ENCODE measurements around the gene LRP2BP. TPM values are rescaled to one million over a fixed set of nuclear protein-coding genes. Genes with fewer than 3 reads are reported as not detected.

LRP2BP gene
- total RNA-seq, 3 donors from 2014 or later (not counting 1 experiment from before 2014, with no cell fraction given), result 1.7 to 2.4 (median 2.2) TPM

DNA sequence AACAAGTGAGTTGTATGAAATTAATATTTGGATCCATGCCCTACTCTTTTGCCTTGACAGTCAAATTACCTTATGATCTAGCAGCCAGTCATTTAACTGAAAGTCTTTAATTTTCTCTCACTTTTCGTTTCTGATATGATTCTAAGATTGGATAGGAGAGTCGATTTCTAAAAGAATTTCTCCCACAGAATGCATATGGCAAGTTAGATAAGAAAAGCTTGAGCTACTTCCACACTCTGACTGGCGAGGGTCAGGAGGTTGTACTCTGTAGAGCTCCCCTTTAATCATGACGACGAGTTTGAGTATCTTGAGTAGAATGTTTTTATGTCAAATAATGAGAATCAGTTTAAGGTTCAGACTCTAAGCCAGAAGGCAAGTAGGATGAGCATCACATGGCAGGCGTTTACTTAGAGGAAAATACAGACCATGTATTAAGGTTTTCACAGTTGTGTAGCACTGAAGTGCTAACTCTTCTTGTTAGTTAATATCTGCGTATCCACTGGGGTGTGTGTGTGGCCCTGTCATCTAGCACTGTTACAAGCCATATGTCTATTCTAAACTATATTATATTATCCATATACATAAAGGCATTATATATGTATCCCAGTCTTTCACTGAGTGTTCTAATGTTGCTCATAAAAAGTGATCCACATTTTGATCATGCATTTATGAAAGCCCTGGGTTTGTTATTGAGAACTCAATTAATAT lies 37.8 kb downstream of the LRP2BP start:
- H3K36me3 ChIP-seq (ENCODE audit: control insufficient read depth, insufficient read depth, low read length), result peaks cover 4% of the 10 kb centered on the region
- no peaks in the 10 kb centered on the region for H3K9me3 ChIP-seq (ENCODE audit: control insufficient read depth, insufficient read depth, low read length)
- H3K4me3 ChIP-seq (ENCODE audit: low read length), result no peak overlapping the region
- no peak overlapping the region for H3K27ac ChIP-seq (ENCODE audit: low read length)
- H3K4me3 Mint-ChIP-seq, result no peak overlapping the region
- TF ChIP-seq, protein P1, sequence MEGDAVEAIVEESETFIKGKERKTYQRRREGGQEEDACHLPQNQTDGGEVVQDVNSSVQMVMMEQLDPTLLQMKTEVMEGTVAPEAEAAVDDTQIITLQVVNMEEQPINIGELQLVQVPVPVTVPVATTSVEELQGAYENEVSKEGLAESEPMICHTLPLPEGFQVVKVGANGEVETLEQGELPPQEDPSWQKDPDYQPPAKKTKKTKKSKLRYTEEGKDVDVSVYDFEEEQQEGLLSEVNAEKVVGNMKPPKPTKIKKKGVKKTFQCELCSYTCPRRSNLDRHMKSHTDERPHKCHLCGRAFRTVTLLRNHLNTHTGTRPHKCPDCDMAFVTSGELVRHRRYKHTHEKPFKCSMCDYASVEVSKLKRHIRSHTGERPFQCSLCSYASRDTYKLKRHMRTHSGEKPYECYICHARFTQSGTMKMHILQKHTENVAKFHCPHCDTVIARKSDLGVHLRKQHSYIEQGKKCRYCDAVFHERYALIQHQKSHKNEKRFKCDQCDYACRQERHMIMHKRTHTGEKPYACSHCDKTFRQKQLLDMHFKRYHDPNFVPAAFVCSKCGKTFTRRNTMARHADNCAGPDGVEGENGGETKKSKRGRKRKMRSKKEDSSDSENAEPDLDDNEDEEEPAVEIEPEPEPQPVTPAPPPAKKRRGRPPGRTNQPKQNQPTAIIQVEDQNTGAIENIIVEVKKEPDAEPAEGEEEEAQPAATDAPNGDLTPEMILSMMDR (IDR thresholded peaks at IDR 0.05), result no peak
- H3K27ac Mint-ChIP-seq, result no peak overlapping the region
- no peaks in the 10 kb centered on the region for H3K4me1 Mint-ChIP-seq
- DNase-seq, result no peak
- H3K36me3 Mint-ChIP-seq, result no peaks in the 10 kb centered on the region
- H3K27me3 Mint-ChIP-seq (ENCODE audit: low read depth in 2 of 2), result no peaks in the 10 kb centered on the region
- no peaks in the 10 kb centered on the region for H3K27me3 ChIP-seq (ENCODE audit: control insufficient read depth, insufficient read depth, low read length)
- H3K4me1 ChIP-seq (ENCODE audit: control insufficient read depth, insufficient read depth, low read length), result no peaks in the 10 kb centered on the region
- over 99% methylated on average over 4 of the region's 7 CpGs for WGBS (ENCODE audit: insufficient coverage)
- H3K9me3 Mint-ChIP-seq, result no peaks in the 10 kb centered on the region
- no peak for ATAC-seq
- intact Hi-C loops (cut with micrococcal nuclease), result no loop called here

DNA sequence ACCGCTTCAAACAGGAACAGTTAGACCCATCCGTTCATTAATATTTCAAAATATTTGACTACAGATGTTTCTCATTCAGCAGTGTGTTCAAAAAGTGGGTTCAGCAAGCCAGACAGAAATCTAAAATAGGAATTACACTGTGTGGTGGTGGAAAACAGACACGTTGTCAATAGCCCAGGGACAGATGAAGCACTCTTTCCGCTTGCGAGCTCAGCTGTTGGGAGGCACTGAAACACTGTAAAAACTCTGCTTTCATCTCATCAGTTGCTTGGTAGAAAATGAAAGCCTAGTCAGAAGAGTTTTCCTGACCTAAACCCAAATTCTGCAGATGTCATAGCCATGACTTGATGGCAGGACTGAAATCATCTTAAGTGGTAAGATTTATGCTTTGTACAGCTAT lies 38.5 kb downstream of the LRP2BP start:
- 95% methylated on average over 5 of the region's 5 CpGs for WGBS (ENCODE audit: insufficient coverage)
- Mint-ChIP-seq H3K4me3 (no peak overlapping the region), H3K27me3 (ENCODE audit: low read depth in 2 of 2) (no peaks in the 10 kb centered on the region), H3K36me3 (no peaks in the 10 kb centered on the region), H3K9me3 (no peaks in the 10 kb centered on the region), H3K27ac (no peak overlapping the region), H3K4me1 (no peaks in the 10 kb centered on the region)
- Histone ChIP-seq H3K4me1 (ENCODE audit: control insufficient read depth, insufficient read depth, low read length) (no peaks in the 10 kb centered on the region), H3K27ac (ENCODE audit: low read length) (no peak overlapping the region), H3K27me3 (ENCODE audit: control insufficient read depth, insufficient read depth, low read length) (no peaks in the 10 kb centered on the region), H3K36me3 (ENCODE audit: control insufficient read depth, insufficient read depth, low read length) (peaks cover 4% of the 10 kb centered on the region), H3K4me3 (ENCODE audit: low read length) (no peak overlapping the region), H3K9me3 (ENCODE audit: control insufficient read depth, insufficient read depth, low read length) (no peaks in the 10 kb centered on the region)
- no peak for DNase-seq
- intact Hi-C loops (cut with micrococcal nuclease), result no loop called here
- ATAC-seq, result no peak
- TF ChIP-seq, protein P1 (IDR thresholded peaks at IDR 0.05), result no peak

DNA sequence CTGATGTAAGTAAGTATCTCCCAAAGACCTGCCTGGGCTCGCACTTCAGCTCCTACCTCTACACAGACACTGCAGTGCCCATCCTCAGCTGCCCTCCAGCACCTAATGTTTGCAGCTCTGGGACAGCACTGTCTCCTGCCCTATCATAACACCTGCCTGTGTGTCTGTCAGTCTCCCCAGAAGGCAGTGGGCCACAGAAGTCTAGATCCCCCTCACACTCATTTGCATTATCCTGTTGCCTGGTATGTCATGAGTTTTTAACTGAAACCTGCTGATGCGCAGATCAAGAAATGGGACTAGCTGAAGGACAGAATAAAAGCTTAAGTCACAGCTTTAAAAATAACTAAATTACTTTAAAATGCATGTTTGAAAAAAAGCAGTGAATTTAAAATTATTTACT lies 43.0 kb downstream of the LRP2BP start:
- no peaks in the 10 kb centered on the region for H3K27me3 ChIP-seq (ENCODE audit: control insufficient read depth, insufficient read depth, low read length)
- Mint-ChIP-seq H3K36me3 (peaks cover 11% of the 10 kb centered on the region), H3K4me3 (no peak overlapping the region), H3K9me3 (no peaks in the 10 kb centered on the region), H3K4me1 (no peaks in the 10 kb centered on the region), H3K27ac (no peak overlapping the region), H3K27me3 (ENCODE audit: low read depth in 2 of 2) (no peaks in the 10 kb centered on the region)
- no peaks in the 10 kb centered on the region for H3K9me3 ChIP-seq (ENCODE audit: control insufficient read depth, insufficient read depth, low read length)
- intact Hi-C loops (cut with micrococcal nuclease), result no loop called here
- no peak overlapping the region for H3K4me3 ChIP-seq (ENCODE audit: low read length)
- no peak for DNase-seq
- TF ChIP-seq, protein P1 (IDR thresholded peaks at IDR 0.05), result no peak
- no peak overlapping the region for H3K27ac ChIP-seq (ENCODE audit: low read length)
- ATAC-seq, result no peak
- H3K36me3 ChIP-seq (ENCODE audit: control insufficient read depth, insufficient read depth, low read length), result peaks cover 12% of the 10 kb centered on the region
- 99% methylated on average over 2 of the region's 2 CpGs for WGBS (ENCODE audit: insufficient coverage)
- H3K4me1 ChIP-seq (ENCODE audit: control insufficient read depth, insufficient read depth, low read length), result no peaks in the 10 kb centered on the region

DNA sequence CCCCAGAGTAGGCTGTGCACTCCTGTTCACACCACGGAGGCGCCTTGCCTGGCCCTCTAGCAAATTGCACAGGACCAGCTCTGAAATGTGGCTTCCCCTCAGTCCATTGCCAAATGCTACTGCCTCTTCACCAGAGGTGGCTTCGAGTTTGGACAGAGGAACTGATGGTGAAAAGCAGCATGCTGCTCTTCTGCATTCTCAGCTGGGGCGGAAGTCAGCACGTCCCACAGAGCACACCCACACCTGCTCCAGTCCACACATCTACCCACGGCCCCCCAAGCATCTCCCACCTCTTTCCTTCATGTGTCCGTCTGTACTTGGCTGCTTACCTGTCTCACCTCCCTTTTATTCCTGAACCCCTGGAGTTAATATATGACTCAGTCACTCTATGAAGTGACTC lies 43.5 kb downstream of the LRP2BP start:
- Histone ChIP-seq H3K36me3 (ENCODE audit: control insufficient read depth, insufficient read depth, low read length) (peaks cover 10% of the 10 kb centered on the region), H3K27me3 (ENCODE audit: control insufficient read depth, insufficient read depth, low read length) (no peaks in the 10 kb centered on the region), H3K9me3 (ENCODE audit: control insufficient read depth, insufficient read depth, low read length) (no peaks in the 10 kb centered on the region), H3K4me3 (ENCODE audit: low read length) (no peak overlapping the region), H3K27ac (ENCODE audit: low read length) (no peak overlapping the region), H3K4me1 (ENCODE audit: control insufficient read depth, insufficient read depth, low read length) (no peaks in the 10 kb centered on the region)
- Mint-ChIP-seq H3K36me3 (peaks cover 11% of the 10 kb centered on the region), H3K4me1 (no peaks in the 10 kb centered on the region), H3K27me3 (ENCODE audit: low read depth in 2 of 2) (no peaks in the 10 kb centered on the region), H3K4me3 (no peak overlapping the region), H3K9me3 (no peaks in the 10 kb centered on the region), H3K27ac (no peak overlapping the region)
- no peak for DNase-seq
- intact Hi-C loops (cut with micrococcal nuclease), result no loop called here
- WGBS (ENCODE audit: insufficient coverage), result 84% methylated on average over 7 of the region's 7 CpGs
- ATAC-seq, result no peak
- TF ChIP-seq, protein P1 (IDR thresholded peaks at IDR 0.05), result no peak

Measured in natural killer cell (primary cell).